ENCODE results near the gene BRCA1. TPM values are rescaled to one million over a fixed set of nuclear protein-coding genes. Genes with fewer than 3 reads are reported as not detected.

The BRCA1 gene
- total RNA-seq, 6 experiments from 2014 or later = 3.1 to 6.7 (median 3.9) TPM

- intact Hi-C loops (cut with DNase I) = no loop called here
- peaks cover 0 to 25% (median 7%) of the 10 kb centered on the region in 4 donors for H3K4me1 ChIP-seq
- no peaks in the 10 kb centered on the region for H3K9me3 ChIP-seq
- H3K27ac ChIP-seq = peak overlapping the region in 2 of 3 donors; percentile 65 to 85
- H3K27me3 ChIP-seq = no peaks in the 10 kb centered on the region
- TF ChIP-seq POLR2A (IDR thresholded peaks at IDR 0.05) (no peak), CTCF (IDR thresholded peaks at IDR 0.05) (no peak)
- DNase-seq (no peak), ATAC-seq (peak; percentile 10 to 53 (median 43))
- no peaks in the 10 kb centered on the region for H3K36me3 ChIP-seq
- peak overlapping the region in 2 of 3 donors; percentile 35 to 36 for H3K4me3 ChIP-seq
- 0% methylated on average over 1 of the region's 1 CpG for WGBS (ENCODE audit: insufficient coverage, low coverage, low lambda C conversion rate, missing lambda C conversion rate)
These were observed 54.3 kb downstream of the BRCA1 start for GRCh38 chr17:43070872-43071271.

- H3K4me1 ChIP-seq = peaks cover 0 to 25% (median 7%) of the 10 kb centered on the region in 4 donors
- ATAC-seq (peak; percentile 39 to 74 (median 68)), DNase-seq (peak in 1 of 3 donors; percentile 61)
- 30% methylated on average over 1 of the region's 1 CpG for WGBS (ENCODE audit: insufficient coverage, low coverage, low lambda C conversion rate, missing lambda C conversion rate)
- H3K36me3 ChIP-seq = no peaks in the 10 kb centered on the region
- H3K27ac ChIP-seq = peak overlapping the region in 2 of 3 donors; percentile 65 to 85
- no peaks in the 10 kb centered on the region for H3K27me3 ChIP-seq
- intact Hi-C loops (cut with DNase I) = no loop called here
- TF ChIP-seq CTCF (IDR thresholded peaks at IDR 0.05) (no peak), POLR2A (IDR thresholded peaks at IDR 0.05) (no peak)
- no peaks in the 10 kb centered on the region for H3K9me3 ChIP-seq
- H3K4me3 ChIP-seq = peak overlapping the region in 2 of 3 donors; percentile 35 to 36
These were observed 54.9 kb downstream of the BRCA1 start for GRCh38 chr17:43070257-43070656.

- peak overlapping the region in 2 of 3 donors; percentile 35 to 36 for H3K4me3 ChIP-seq
- no peaks in the 10 kb centered on the region for H3K27me3 ChIP-seq
- H3K27ac ChIP-seq = peak overlapping the region in 2 of 3 donors; percentile 65 to 85
- no peaks in the 10 kb centered on the region for H3K36me3 ChIP-seq
- peaks cover 0 to 25% (median 7%) of the 10 kb centered on the region in 4 donors for H3K4me1 ChIP-seq
- 33% methylated on average over 3 of the region's 3 CpGs for WGBS (ENCODE audit: insufficient coverage, low coverage, low lambda C conversion rate, missing lambda C conversion rate)
- intact Hi-C loops (cut with DNase I) = no loop called here
- no peaks in the 10 kb centered on the region for H3K9me3 ChIP-seq
- TF ChIP-seq CTCF (IDR thresholded peaks at IDR 0.05) = no peak
- TF ChIP-seq POLR2A (IDR thresholded peaks at IDR 0.05) = no peak
- peak; percentile 47 to 72 (median 64) for ATAC-seq
- no peak for DNase-seq
These were observed 55.7 kb downstream of the BRCA1 start for GRCh38 chr17:43069368-43069898.

GRCh38 chr17:43068570-43069367, 56.4 kb downstream of the BRCA1 start:
- Histone ChIP-seq H3K36me3 (no peaks in the 10 kb centered on the region), H3K4me1 (peaks cover 0 to 25% (median 7%) of the 10 kb centered on the region in 4 donors), H3K4me3 (peak overlapping the region in 1 of 3 donors; percentile 36), H3K27me3 (no peaks in the 10 kb centered on the region), H3K27ac (peak overlapping the region in 2 of 3 donors; percentile 65 to 85), H3K9me3 (no peaks in the 10 kb centered on the region)
- 54% methylated on average over 6 of the region's 6 CpGs for WGBS (ENCODE audit: insufficient coverage, low coverage, low lambda C conversion rate, missing lambda C conversion rate)
- DNase-seq (peak in 1 of 3 donors; percentile 72), ATAC-seq (peak; percentile 83 to 94 (median 86))
- TF ChIP-seq CTCF (IDR thresholded peaks at IDR 0.05) (no peak), POLR2A (IDR thresholded peaks at IDR 0.05) (no peak)
- intact Hi-C loops (cut with DNase I) = no loop called here

Measured in right lobe of liver (tissue), 6 donors.